HFFc6 (cell line): ENCODE measurements around the gene RAI1. TPM values are rescaled to one million over a fixed set of nuclear protein-coding genes. Genes with fewer than 3 reads are reported as not detected.

Experiments used
- DNase-seq: peaks from one replicate; pipeline ENCODE4 v3.0.0-alpha.2; 2018
- H3K27ac Mint-ChIP-seq: 2 replicates; pipeline ENCODE4 v1.8.0; 2020; ENCODE audit warnings: mild to moderate bottlenecking, mixed read lengths
- H3K27me3 Mint-ChIP-seq: 2 replicates; pipeline ENCODE4 v1.8.0; 2021; ENCODE audit warnings: mild to moderate bottlenecking, moderate library complexity, mixed read lengths; ENCODE audit not compliant: insufficient read depth
- H3K36me3 Mint-ChIP-seq: 2 replicates; pipeline ENCODE4 v1.8.0; 2021; ENCODE audit warnings: low read depth, mixed read lengths
- H3K4me1 Mint-ChIP-seq: 2 replicates; pipeline ENCODE4 v1.8.0; 2020; ENCODE audit warnings: low read depth, mixed read lengths
- H3K4me3 Mint-ChIP-seq: 2 replicates; pipeline ENCODE4 v1.8.0; 2020; ENCODE audit warnings: mild to moderate bottlenecking, moderate library complexity, mixed read lengths
- H3K9me3 Mint-ChIP-seq: 2 replicates; pipeline ENCODE4 v1.8.0; 2020; ENCODE audit warnings: mild to moderate bottlenecking, mixed read lengths
- CTCF ChIP-seq: fragments of 200-600 bp; sonication (generic); IDR thresholded peaks from 2 replicates; pipeline ENCODE4 v1.5.0; 2021; ENCODE audit warnings: antibody characterized with exemption, mild to moderate bottlenecking
- total RNA-seq, 6 experiments: library from RNA; stranded (reverse); fragmentation: NEBNext Ultra II Directional; extraction: Animal tissue kit (Norgen Biotek cat#: 25700); gene quantifications; 2 replicates in 1 of 6; 3 replicates in 5 of 6; pipeline ENCODE4 v1.2.3, GENCODE V29; 2021

RAI1 gene
- total RNA-seq, 6 experiments from 2014 or later: 26.9 to 29.3 (median 29.0) TPM

GRCh38 chr17:17810084-17810894 is 129.0 kb downstream of the RAI1 start:
- TF ChIP-seq CTCF: peak; percentile 26
- Mint-ChIP-seq H3K9me3 (no peaks in the 10 kb centered on the region), H3K36me3 (peaks cover 9% of the 10 kb centered on the region), H3K4me1 (peaks cover 6% of the 10 kb centered on the region; the same call in 1 of the 2 replicates), H3K4me3 (no peak overlapping the region; the same call in 1 of the 2 replicates), H3K27ac (peak overlapping the region; percentile 13; the same call in 1 of the 2 replicates), H3K27me3 (peaks cover 27% of the 10 kb centered on the region)
- DNase-seq: no peak

GRCh38 chr17:17810895-17811248 is 129.6 kb downstream of the RAI1 start:
- Mint-ChIP-seq H3K9me3 (no peaks in the 10 kb centered on the region; the same call in 1 of the 2 replicates), H3K4me3 (no peak overlapping the region), H3K4me1 (peaks cover 2% of the 10 kb centered on the region; the same call in 1 of the 2 replicates), H3K27ac (no peak overlapping the region), H3K27me3 (peaks cover 27% of the 10 kb centered on the region), H3K36me3 (peaks cover 3% of the 10 kb centered on the region)
- DNase-seq: no peak
- no peak for TF ChIP-seq CTCF

- peaks cover 29% of the 10 kb centered on the region for H3K27me3 Mint-ChIP-seq
- no peaks in the 10 kb centered on the region for H3K4me1 Mint-ChIP-seq
- DNase-seq: no peak
- no peak overlapping the region for H3K4me3 Mint-ChIP-seq
- H3K27ac Mint-ChIP-seq: peak overlapping the region; percentile 26; the same call in 1 of the 2 replicates
- no peak for TF ChIP-seq CTCF
- no peaks in the 10 kb centered on the region; the same call in 1 of the 2 replicates for H3K9me3 Mint-ChIP-seq
- no peaks in the 10 kb centered on the region; the same call in 1 of the 2 replicates for H3K36me3 Mint-ChIP-seq
Observed at GRCh38 chr17:17811381-17812210, 130.3 kb downstream of the RAI1 start.

- H3K4me3 Mint-ChIP-seq: no peak overlapping the region
- no peaks in the 10 kb centered on the region; the same call in 1 of the 2 replicates for H3K36me3 Mint-ChIP-seq
- H3K4me1 Mint-ChIP-seq: no peaks in the 10 kb centered on the region
- peak; percentile 15 for DNase-seq
- peaks cover 36% of the 10 kb centered on the region for H3K27me3 Mint-ChIP-seq
- H3K9me3 Mint-ChIP-seq: no peaks in the 10 kb centered on the region; the same call in 1 of the 2 replicates
- peak; percentile 100 for TF ChIP-seq CTCF
- no peak overlapping the region for H3K27ac Mint-ChIP-seq
Observed at GRCh38 chr17:17812211-17813054, 131.2 kb downstream of the RAI1 start.
